Mucosa of descending colon (tissue), 3 donors: ENCODE data around the gene PTGIS. TPM values are rescaled to one million over a fixed set of nuclear protein-coding genes. Genes with fewer than 3 reads are reported as not detected.

Experiments used
- ATAC-seq: fragments of 200-7000 bp; cut with Tn5 transposase; one replicate; pipeline ENCODE4 v1.9.1; 2020; ENCODE audit warnings: mild to moderate bottlenecking, moderate library complexity
- DNase-seq, 3 donors: peaks; one replicate each; pipeline ENCODE4 v3.0.0-alpha.2; 2020
- H3K36me3 ChIP-seq: fragments of 200-600 bp; one replicate; pipeline ENCODE4 v1.8.0; 2021; ENCODE audit warnings: low read depth, mild to moderate bottlenecking
- H3K4me1 ChIP-seq: fragments of 200-600 bp; one replicate; pipeline ENCODE4 v1.8.0; 2021; ENCODE audit warnings: low read depth, mild to moderate bottlenecking
- H3K4me3 ChIP-seq: fragments of 200-600 bp; one replicate; pipeline ENCODE4 v1.8.0; 2021; ENCODE audit warnings: mild to moderate bottlenecking
- H3K9me3 ChIP-seq: fragments of 200-600 bp; one replicate; pipeline ENCODE4 v1.8.0; 2021; ENCODE audit warnings: mild to moderate bottlenecking
- intact Hi-C, 2 donors: fragments of 100-400 bp; cut with DNase I in 1 of 2; cut with micrococcal nuclease in 1 of 2; formaldehyde crosslinking; loops; one replicate each; pipeline versions ENCODE4 v1.11.0 to v1.11.1; 2022; cut with DNase I, micrococcal nuclease
- total RNA-seq, 3 donors: library from RNA; stranded (reverse); fragmentation: NEBNext Ultra II Directional in 2 of 3; extraction: Animal tissue kit (Norgen Biotek cat#: 25700) in 2 of 3; gene quantifications; one replicate each; pipeline versions ENCODE4 v1.2.1 to v1.2.4, GENCODE V29; 2021 to 2023
- TF ChIP-seq, protein P1 (sequence below): fragments of 200-600 bp; IDR thresholded peaks from one replicate; pipeline ENCODE4 v1.8.0; 2022; ENCODE audit warnings: antibody characterized with exemption, mild to moderate bottlenecking
- donor health status: DM: no; HTN: no; CAD: no; lungs with moderate emphysema.
- donor health status: DM: no; HTN: no; CAD: no.
- donor health status: DM: no; HTN: yes; CAD: no.

PTGIS gene
- total RNA-seq, 3 donors from 2014 or later: 3.8 to 45.8 (median 12.3) TPM

GRCh38 chr20:49587111-49587570 is 19.2 kb upstream of the PTGIS start:
- intact Hi-C loops: no loop called here
- TF ChIP-seq, protein P1, sequence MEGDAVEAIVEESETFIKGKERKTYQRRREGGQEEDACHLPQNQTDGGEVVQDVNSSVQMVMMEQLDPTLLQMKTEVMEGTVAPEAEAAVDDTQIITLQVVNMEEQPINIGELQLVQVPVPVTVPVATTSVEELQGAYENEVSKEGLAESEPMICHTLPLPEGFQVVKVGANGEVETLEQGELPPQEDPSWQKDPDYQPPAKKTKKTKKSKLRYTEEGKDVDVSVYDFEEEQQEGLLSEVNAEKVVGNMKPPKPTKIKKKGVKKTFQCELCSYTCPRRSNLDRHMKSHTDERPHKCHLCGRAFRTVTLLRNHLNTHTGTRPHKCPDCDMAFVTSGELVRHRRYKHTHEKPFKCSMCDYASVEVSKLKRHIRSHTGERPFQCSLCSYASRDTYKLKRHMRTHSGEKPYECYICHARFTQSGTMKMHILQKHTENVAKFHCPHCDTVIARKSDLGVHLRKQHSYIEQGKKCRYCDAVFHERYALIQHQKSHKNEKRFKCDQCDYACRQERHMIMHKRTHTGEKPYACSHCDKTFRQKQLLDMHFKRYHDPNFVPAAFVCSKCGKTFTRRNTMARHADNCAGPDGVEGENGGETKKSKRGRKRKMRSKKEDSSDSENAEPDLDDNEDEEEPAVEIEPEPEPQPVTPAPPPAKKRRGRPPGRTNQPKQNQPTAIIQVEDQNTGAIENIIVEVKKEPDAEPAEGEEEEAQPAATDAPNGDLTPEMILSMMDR: no peak
- no peak overlapping the region for H3K4me3 ChIP-seq
- ATAC-seq: no peak
- no peaks in the 10 kb centered on the region for H3K4me1 ChIP-seq
- H3K36me3 ChIP-seq: no peaks in the 10 kb centered on the region
- DNase-seq: no peak
- H3K9me3 ChIP-seq: peaks cover 3% of the 10 kb centered on the region

DNA sequence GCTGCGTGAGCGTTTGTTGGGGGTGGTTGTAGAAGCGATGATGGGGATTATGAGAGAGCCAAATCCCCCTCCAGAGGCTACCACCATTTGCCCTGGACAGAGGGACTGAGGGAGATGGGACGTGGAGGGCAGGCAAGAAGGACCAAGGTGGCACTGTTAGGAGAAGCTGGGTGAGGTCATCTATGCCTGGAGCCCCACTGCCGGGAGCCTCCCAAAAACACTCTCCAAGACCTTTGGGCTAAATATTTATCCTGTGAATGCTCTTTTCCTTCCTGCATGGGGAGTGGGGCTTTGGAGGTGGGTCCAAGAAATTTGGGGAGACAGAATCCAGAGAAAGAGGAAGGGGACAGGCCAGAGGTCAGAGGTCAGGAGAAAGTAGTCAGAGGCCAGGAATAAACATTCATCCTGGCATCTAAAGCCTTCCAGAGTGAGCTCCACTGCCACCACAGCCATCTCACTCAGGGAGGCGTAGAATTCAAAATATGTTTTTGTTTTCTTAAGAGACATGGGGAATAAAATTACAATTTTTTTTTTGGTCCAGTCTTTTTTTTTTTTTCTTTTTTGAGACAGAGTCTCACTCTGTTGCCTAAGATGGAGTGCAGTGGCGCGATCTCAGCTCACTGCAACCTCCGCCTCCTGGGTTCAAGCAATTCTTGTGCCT is 17.8 kb upstream of the PTGIS start:
- TF ChIP-seq, protein P1: no peak
- H3K9me3 ChIP-seq: peaks cover 3% of the 10 kb centered on the region
- no peak overlapping the region for H3K4me3 ChIP-seq
- no peaks in the 10 kb centered on the region for H3K36me3 ChIP-seq
- no peak for ATAC-seq
- intact Hi-C loops: no loop called here
- H3K4me1 ChIP-seq: no peaks in the 10 kb centered on the region
- DNase-seq: no peak

DNA sequence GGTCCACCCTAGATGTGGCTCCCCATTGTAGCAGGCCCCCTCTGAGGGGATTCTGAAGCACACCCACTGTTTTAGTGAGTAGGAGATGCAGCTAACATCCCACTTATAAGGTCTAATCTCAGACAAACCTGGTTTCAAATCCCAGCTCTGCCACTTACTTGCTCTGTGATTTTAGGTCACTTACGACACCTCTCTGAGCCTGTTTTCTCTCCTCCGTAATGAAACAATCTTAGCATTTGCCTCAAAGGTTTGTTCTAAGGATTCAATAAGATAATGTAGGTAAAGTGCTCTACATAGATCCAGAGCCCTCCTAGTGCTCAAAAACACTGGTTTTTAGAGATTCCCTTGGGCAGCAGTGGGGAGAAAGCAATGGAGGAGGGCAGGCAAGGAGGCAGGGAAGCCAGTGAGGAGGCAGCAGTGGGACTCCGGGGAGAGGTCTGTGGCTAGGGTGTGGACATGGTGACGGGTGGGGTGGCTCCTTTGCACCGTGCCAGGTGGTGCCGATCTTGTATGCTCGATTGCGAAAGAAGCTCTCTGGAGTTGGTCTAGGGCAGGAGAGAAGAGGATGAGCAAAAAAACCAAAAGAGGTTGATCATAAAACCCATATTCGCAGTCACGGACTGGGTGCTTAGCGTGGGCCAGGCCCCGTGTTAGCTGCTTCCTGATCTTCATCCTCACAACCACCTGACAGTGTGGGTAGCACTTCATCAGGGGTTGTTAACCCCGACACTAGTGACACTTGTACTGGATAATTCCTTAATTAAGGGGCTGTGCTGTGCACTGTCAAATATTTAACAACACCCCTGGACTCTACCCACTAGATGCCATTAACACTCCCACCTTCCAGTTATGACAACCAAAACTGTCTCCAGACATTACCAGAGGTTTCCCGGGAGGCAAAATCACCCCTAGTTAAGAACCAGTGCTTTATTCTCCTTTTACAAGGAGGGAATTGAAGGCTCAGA is 16.8 kb upstream of the PTGIS start:
- TF ChIP-seq, protein P1: no peak
- intact Hi-C loops: no loop called here

DNA sequence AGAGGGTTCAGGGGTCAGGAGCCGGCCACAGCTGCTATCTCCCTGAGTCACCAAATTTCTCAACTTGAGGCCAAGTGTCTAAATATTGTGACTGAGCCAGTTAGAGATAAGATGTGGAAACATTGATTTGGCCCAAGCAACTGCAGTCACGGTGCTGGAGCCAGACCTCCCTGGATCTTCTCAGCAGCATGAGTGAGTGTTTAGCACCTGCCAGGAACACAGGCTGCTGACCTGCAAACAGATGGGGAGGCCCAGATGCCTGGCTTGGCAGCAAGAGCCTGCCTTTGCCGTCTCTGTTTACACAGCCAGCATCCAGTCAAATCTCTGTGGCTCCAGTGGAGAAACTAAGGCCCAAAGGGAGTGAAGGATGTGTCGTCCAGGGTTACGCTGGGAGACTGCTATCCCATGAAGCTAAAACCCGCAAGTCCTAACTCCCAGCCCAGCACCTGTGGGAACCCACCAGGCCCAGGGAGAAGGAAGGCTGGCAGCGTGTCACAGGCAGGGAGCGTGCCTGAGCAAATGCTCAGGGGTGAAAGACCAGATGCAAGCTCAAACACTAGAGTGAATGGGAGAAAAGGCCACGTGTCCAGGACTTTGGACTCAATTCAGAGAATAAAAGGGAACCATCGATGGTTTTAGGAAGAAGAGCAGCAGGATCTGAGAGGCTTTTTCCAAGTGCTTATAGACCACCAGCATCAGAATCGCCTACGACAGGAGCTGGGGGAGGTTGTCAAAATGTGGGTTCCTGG is 15.9 kb upstream of the PTGIS start:
- peaks cover 3% of the 10 kb centered on the region for H3K9me3 ChIP-seq
- no peaks in the 10 kb centered on the region for H3K4me1 ChIP-seq
- DNase-seq (peak in 2 of 3 donors; percentile 54 to 58), ATAC-seq (peak; percentile 86)
- no peaks in the 10 kb centered on the region for H3K36me3 ChIP-seq
- no peak overlapping the region for H3K4me3 ChIP-seq
- TF ChIP-seq, protein P1: no peak
- intact Hi-C loops: no loop called here

More for the DNA sequence above, 16.8 kb upstream of the PTGIS start:
- peak; percentile 60 for ATAC-seq
- no peaks in the 10 kb centered on the region for H3K36me3 ChIP-seq
- peaks cover 3% of the 10 kb centered on the region for H3K9me3 ChIP-seq
- H3K4me1 ChIP-seq: no peaks in the 10 kb centered on the region
- H3K4me3 ChIP-seq: no peak overlapping the region
- DNase-seq: no peak

- Histone ChIP-seq H3K9me3 (peaks cover 3% of the 10 kb centered on the region), H3K4me3 (no peak overlapping the region), H3K36me3 (no peaks in the 10 kb centered on the region), H3K4me1 (no peaks in the 10 kb centered on the region)
- ATAC-seq (no peak), DNase-seq (no peak)
- intact Hi-C loops: no loop called here
- TF ChIP-seq, protein P1: no peak
Observed at GRCh38 chr20:49583343-49583668, 15.4 kb upstream of the PTGIS start.
